ENCODE data around the gene HES7.

HES7 gene

DNA sequence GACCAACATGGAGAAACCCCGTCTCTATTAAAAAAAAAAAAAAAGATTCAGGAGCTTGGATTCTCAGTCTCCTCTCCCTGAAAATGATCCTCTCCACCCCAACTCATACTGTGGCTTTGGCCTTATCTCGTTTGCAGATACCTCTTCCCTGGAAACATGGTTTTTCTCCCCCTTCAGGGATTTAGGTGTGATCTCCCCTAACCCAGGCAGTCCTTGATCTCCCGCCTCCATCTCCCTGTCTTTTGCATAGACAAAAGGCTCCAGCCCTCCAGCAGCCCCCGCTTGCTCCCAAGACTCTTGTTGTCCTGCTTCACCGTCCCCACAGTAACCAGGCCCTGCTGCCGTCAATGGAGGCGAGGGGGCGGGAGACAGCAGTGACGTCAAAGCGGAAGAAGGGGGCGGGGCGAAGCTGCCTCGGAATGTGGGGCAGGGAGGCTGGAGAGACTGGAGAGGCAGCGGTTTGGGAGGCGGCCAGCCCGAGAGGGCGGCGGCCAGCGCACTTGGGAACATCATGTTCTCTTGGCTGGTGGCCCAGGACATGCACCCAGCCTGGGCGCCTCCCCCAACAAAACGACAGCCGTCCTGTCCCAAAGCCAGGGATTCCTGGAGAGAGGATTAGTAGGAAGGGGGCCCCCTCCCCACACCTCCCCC lies 30.2 kb upstream of the HES7 start:
- DNase-seq (ENCODE audit: insufficient read length) = no peak
- TF ChIP-seq POLR2A (IDR thresholded peaks at IDR 0.05; ENCODE audit: low read depth, low read length) (no peak), POLR2AphosphoS5 (IDR thresholded peaks at IDR 0.05; ENCODE audit: low read depth, low read length) (no peak), TAF1 (IDR thresholded peaks at IDR 0.05; ENCODE audit: borderline replicate concordance, low read depth, low read length) (no peak)
- FAIRE-seq = peak; percentile 89

GRCh38 chr17:8153525-8153956 lies 29.6 kb upstream of the HES7 start:
- FAIRE-seq (no peak), DNase-seq (ENCODE audit: insufficient read length) (no peak)
- TF ChIP-seq POLR2AphosphoS5 (IDR thresholded peaks at IDR 0.05; ENCODE audit: low read depth, low read length) (no peak), TAF1 (IDR thresholded peaks at IDR 0.05; ENCODE audit: borderline replicate concordance, low read depth, low read length) (no peak), POLR2A (IDR thresholded peaks at IDR 0.05; ENCODE audit: low read depth, low read length) (no peak)

GRCh38 chr17:8153031-8153451 lies 29.1 kb upstream of the HES7 start:
- DNase-seq (ENCODE audit: insufficient read length) (no peak), FAIRE-seq (no peak)

DNA sequence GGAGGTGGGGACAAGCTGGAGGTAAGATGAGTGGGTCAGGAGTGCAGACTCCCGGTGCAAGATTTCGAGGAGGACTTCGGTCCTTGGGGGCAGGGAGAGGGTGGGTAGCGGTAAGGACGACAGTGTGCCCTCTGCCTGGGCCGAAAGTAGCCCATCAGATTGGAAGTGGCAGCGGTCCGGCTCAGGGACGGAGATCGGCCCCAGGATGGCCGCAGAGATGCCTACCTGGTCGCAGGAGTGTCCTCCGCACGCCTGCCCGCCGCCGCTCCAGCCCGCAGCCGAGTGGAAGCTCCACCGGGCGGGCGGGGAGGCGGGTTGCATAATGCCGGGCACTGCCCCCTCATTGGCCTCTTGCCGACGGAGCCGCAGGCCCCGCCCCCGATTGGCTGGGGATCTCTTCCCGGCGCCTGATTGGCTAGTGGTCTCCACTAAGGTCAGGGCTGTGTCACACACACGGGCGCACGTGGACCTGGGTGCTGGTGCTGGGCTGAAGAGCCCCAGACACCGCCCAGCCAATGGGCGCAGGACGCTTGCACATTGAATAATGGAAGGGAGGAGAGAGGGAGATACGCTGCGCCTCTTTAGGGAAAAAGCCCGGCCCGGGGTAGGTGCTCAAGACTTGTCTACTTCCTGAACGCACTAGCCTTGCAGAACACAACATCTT lies 28.3 kb upstream of the HES7 start, which contains the start of gene PER1:
TSS of gene PER1 (minus strand) at position 293 of the 664 bp plus-strand sequence. CDS start 1,698 bp downstream, outside the sequence.
- peak; percentile 98 for FAIRE-seq

More at GRCh38 chr17:8153031-8153451, 29.1 kb upstream of the HES7 start:
- TF ChIP-seq TAF1 (IDR thresholded peaks at IDR 0.05; ENCODE audit: borderline replicate concordance, low read depth, low read length) = no peak
- no peak for TF ChIP-seq POLR2AphosphoS5 (IDR thresholded peaks at IDR 0.05; ENCODE audit: low read depth, low read length)
- no peak for TF ChIP-seq POLR2A (IDR thresholded peaks at IDR 0.05; ENCODE audit: low read depth, low read length)

DNA sequence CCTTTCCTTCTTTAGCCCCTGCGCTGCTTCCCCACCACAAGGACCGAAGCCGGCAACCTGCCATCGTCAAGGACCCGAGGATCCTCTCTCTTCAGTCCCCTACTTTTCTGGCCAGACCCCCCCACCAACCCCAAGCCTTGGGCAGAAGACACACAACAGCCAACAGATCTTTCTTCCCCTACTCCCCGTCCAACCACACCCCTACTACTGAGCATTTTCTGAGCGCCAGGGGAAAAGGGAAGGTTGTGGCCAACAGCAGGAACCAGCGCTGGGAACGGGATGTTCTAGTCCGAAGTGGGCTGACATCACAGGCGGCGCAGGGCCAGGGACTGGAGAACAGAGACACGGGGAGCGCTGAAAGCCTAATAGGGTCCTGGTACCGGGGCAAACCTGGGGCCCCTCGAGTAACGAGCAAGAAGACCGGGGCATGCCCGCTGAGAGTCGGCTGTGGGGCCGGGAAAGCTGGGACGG lies 27.8 kb upstream of the HES7 start:
- FAIRE-seq = no peak
- TF ChIP-seq POLR2AphosphoS5 (IDR thresholded peaks at IDR 0.05; ENCODE audit: low read depth, low read length) = no peak
- no peak for TF ChIP-seq POLR2A (IDR thresholded peaks at IDR 0.05; ENCODE audit: low read depth, low read length)
- DNase-seq (ENCODE audit: insufficient read length) = no peak

More for the DNA sequence above, 28.3 kb upstream of the HES7 start, which contains the start of gene PER1:
- peak; percentile 88 for TF ChIP-seq POLR2A (IDR thresholded peaks at IDR 0.05; ENCODE audit: low read depth, low read length)
- TF ChIP-seq POLR2AphosphoS5 (IDR thresholded peaks at IDR 0.05; ENCODE audit: low read depth, low read length) = peak; percentile 89
- TF ChIP-seq TAF1 (IDR thresholded peaks at IDR 0.05; ENCODE audit: borderline replicate concordance, low read depth, low read length) = peak; percentile 75
- peak; percentile 86 for DNase-seq (ENCODE audit: insufficient read length)

GRCh38 chr17:8151120-8151640 lies 27.3 kb upstream of the HES7 start:
- DNase-seq (ENCODE audit: insufficient read length) = peak; percentile 94
- FAIRE-seq = peak; percentile 94
- TF ChIP-seq POLR2A (IDR thresholded peaks at IDR 0.05; ENCODE audit: low read depth, low read length) (no peak), POLR2AphosphoS5 (IDR thresholded peaks at IDR 0.05; ENCODE audit: low read depth, low read length) (no peak), TAF1 (IDR thresholded peaks at IDR 0.05; ENCODE audit: borderline replicate concordance, low read depth, low read length) (no peak)

- TF ChIP-seq POLR2AphosphoS5 (IDR thresholded peaks at IDR 0.05; ENCODE audit: low read depth, low read length) (no peak), POLR2A (IDR thresholded peaks at IDR 0.05; ENCODE audit: low read depth, low read length) (no peak), TAF1 (IDR thresholded peaks at IDR 0.05; ENCODE audit: borderline replicate concordance, low read depth, low read length) (no peak)
- FAIRE-seq = no peak
- no peak for DNase-seq (ENCODE audit: insufficient read length)
These were observed 26.6 kb upstream of the HES7 start for GRCh38 chr17:8150194-8151119.

GRCh38 chr17:8149419-8150193 lies 25.7 kb upstream of the HES7 start:
- no peak for TF ChIP-seq TAF1 (IDR thresholded peaks at IDR 0.05; ENCODE audit: borderline replicate concordance, low read depth, low read length)
- no peak for TF ChIP-seq POLR2AphosphoS5 (IDR thresholded peaks at IDR 0.05; ENCODE audit: low read depth, low read length)
- no peak for TF ChIP-seq POLR2A (IDR thresholded peaks at IDR 0.05; ENCODE audit: low read depth, low read length)
- FAIRE-seq = no peak

DNA sequence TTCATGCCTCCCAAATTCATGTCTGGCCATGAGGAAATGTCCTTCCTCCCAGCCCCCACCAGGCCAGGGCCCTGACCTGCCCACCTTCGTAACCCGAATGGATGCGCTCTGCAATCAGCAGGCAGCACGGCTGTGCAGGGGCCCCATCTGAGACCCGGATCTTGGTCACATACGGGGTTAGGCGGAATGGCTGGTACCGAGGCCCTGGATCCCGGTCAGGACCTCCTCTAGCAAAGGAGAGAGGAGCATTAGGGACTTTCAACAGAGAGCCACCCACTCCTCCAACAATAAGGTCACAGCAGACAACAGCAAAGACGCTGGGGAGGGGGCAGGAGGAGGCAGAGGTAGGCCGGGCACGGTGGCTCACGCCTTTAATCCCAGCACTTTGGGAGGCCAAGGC lies 24.7 kb upstream of the HES7 start:
- DNase-seq (ENCODE audit: insufficient read length) = no peak
- no peak for FAIRE-seq
- TF ChIP-seq POLR2A (IDR thresholded peaks at IDR 0.05; ENCODE audit: low read depth, low read length) = no peak
- no peak for TF ChIP-seq TAF1 (IDR thresholded peaks at IDR 0.05; ENCODE audit: borderline replicate concordance, low read depth, low read length)
- no peak for TF ChIP-seq POLR2AphosphoS5 (IDR thresholded peaks at IDR 0.05; ENCODE audit: low read depth, low read length)

More at GRCh38 chr17:8149419-8150193, 25.7 kb upstream of the HES7 start:
- DNase-seq (ENCODE audit: insufficient read length) = no peak

DNA sequence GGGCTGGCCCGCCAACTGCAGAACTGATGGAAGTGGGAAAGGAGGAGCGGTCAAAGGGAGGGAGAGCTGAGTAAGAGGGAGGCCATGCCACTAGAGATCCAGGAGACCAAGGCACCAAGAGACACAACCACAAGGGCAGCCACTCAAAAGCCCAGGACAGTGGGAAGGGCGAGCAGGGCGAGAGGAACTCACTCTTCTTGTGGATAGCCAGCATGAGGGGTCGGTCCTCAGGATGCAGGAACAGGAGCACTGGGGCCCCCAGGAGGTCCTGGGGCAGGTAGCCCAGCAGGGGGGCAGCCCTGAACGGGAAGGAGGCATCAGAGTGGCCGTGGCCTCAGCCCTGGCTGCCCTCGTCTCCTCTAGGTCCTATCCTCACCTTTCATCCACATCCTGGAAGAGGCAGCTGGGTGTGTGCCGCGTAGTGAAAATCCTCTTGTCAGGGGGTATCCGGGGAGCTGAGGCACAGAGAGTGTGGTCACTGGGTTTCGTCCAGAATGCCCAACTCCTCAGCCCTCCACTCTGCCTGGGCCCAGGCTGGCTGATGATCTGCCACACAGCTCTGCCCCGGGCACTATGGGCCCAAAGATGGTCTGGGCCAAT lies 24.0 kb upstream of the HES7 start:
- no peak for TF ChIP-seq POLR2AphosphoS5 (IDR thresholded peaks at IDR 0.05; ENCODE audit: low read depth, low read length)
- TF ChIP-seq POLR2A (IDR thresholded peaks at IDR 0.05; ENCODE audit: low read depth, low read length) = no peak
- TF ChIP-seq TAF1 (IDR thresholded peaks at IDR 0.05; ENCODE audit: borderline replicate concordance, low read depth, low read length) = no peak
- DNase-seq (ENCODE audit: insufficient read length) (no peak), FAIRE-seq (no peak)
